Urothelium cell line (cell line): ENCODE measurements around the gene PCDHB12.
"Not testable (repeated sequence)": the region's sequence is repeated elsewhere in the genome, so short reads cannot be mapped to it uniquely, and the experiment has no call there.

Experiments
- DNase-seq: peaks from one replicate; pipeline ENCODE4 v3.0.0; 2011; ENCODE audit warnings: low spot score, mixed read lengths
- FAIRE-seq: peaks from 2 replicates; lab custom pipeline; 2011; peaks lifted over from hg19 to GRCh38; lab: Jason Lieb, UNC

Gene PCDHB12

DNA sequence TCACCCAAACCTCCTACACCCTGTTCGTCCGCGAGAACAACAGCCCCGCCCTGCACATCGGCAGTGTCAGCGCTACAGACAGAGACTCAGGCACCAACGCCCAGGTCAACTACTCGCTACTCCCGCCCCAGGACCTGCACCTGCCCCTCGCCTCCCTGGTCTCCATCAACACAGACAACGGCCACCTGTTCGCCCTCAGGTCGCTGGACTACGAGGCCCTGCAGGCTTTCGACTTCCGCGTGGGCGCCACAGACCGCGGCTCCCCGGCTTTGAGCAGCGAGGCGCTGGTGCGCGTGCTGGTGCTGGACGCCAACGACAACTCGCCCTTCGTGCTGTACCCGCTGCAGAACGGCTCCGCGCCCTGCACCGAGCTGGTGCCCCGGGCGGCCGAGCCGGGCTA is 7.4 kb upstream of the PCDHB12 start:
- FAIRE-seq = not testable (repeated sequence)

GRCh38 chr5:141201646-141202045 is 6.9 kb upstream of the PCDHB12 start:
- DNase-seq, FAIRE-seq: not testable (repeated sequence)

More for the DNA sequence above, 7.4 kb upstream of the PCDHB12 start:
- not testable (repeated sequence) for DNase-seq

- not testable (repeated sequence) for FAIRE-seq, DNase-seq
These were observed 1.8 kb downstream of the PCDHB12 start for GRCh38 chr5:141210281-141210680.

GRCh38 chr5:141210849-141211248 is 2.3 kb downstream of the PCDHB12 start:
- not testable (repeated sequence) for DNase-seq, FAIRE-seq

DNA sequence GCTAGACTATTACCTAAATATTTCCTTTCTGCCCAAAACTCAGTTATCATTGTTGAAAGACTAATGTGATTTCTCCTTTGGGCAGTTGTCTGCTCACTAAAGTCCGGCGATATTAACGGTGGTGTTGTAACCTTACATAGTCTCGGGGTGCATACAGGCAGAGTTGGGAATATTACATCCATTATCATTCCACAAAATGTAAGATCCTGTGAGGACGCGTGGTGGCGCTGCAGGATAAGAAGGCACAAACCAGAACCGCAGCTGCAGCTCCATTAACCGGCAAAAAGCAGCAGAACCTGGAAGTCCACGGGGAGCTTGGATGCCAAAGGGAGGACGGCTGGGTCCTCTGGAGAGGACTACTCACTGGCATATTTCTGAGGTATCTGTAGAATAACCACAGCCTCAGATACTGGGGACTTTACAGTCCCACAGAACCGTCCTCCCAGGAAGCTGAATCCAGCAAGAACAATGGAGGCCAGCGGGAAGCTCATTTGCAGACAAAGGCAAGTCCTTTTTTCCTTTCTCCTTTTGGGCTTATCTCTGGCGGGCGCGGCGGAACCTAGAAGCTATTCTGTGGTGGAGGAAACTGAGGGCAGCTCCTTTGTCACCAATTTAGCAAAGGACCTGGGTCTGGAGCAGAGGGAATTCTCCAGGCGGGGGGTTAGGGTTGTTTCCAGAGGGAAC is 5.3 kb downstream of the PCDHB12 start, which contains the start of gene PCDHB13:
Gene PCDHB13 (plus strand): TSS at position 264 of the 684 bp plus-strand sequence. CDS start 205 bp downstream, at position 469.
- not testable (repeated sequence) for DNase-seq, FAIRE-seq

GRCh38 chr5:141214583-141214982 is 6.1 kb downstream of the PCDHB12 start:
- not testable (repeated sequence) for FAIRE-seq, DNase-seq

GRCh38 chr5:141215504-141215903 is 7.0 kb downstream of the PCDHB12 start:
- DNase-seq, FAIRE-seq: not testable (repeated sequence)

GRCh38 chr5:141216035-141216434 is 7.5 kb downstream of the PCDHB12 start:
- not testable (repeated sequence) for FAIRE-seq, DNase-seq

GRCh38 chr5:141223112-141223783 is 14.7 kb downstream of the PCDHB12 start, which contains the start of gene PCDHB14:
Gene PCDHB14 (plus strand): TSS chr5:141223343. CDS start chr5:141223506, 163 bp downstream.
- no peak for FAIRE-seq
- DNase-seq = peak; percentile 50

GRCh38 chr5:141224844-141225243 is 16.3 kb downstream of the PCDHB12 start:
- DNase-seq, FAIRE-seq: not testable (repeated sequence)

DNA sequence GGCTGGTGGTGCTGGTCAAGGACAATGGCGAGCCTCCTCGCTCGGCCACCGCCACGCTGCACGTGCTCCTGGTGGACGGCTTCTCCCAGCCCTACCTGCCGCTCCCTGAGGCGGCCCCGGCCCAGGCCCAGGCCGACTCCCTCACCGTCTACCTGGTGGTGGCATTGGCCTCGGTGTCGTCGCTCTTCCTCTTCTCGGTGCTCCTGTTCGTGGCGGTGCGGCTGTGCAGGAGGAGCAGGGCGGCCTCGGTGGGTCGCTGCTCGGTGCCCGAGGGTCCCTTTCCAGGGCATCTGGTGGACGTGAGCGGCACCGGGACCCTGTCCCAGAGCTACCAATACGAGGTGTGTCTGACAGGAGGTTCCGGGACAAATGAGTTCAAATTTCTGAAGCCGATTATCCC is 16.9 kb downstream of the PCDHB12 start:
- FAIRE-seq, DNase-seq: not testable (repeated sequence)

- DNase-seq (peak; percentile 20), FAIRE-seq (no peak)
These were observed 25.7 kb downstream of the PCDHB12 start for GRCh38 chr5:141234109-141234667.

GRCh38 chr5:141235922-141236321 is 27.4 kb downstream of the PCDHB12 start:
- DNase-seq, FAIRE-seq: not testable (repeated sequence)

DNA sequence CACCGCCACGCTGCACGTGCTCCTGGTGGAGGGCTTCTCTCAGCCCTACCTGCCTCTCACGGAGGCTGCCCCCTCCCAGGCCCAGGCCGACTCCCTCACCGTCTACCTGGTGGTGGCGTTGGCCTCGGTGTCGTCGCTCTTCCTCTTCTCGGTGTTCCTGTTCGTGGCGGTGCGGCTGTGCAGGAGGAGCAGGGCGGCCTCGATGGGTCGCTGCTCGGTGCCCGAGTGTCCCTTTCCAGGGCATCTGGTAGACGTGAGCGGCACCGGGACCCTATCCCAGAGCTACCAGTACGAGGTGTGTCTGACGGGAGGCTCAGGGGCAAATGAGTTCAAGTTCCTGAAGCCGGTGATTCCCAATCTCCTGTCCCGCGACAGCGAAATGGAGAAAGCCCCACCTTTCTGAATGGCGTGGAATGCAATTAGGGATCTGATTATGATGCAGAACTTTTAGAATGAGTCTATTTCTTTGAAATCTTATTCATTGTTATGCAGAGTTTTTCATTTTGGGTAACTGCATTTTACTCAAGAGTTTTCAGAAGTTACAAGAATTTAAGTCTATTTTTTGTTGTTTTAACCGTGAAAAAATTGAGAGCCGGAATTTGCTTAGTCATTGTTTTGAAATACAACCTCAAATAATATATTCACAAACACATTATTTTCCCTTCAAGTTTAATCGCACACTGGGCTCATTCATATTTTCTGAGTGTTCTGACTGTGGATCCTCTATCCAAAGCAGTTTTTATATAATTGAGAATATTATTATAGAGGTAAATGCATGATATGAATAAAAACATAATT is 28.2 kb downstream of the PCDHB12 start:
- FAIRE-seq = no peak
- no peak for DNase-seq

DNA sequence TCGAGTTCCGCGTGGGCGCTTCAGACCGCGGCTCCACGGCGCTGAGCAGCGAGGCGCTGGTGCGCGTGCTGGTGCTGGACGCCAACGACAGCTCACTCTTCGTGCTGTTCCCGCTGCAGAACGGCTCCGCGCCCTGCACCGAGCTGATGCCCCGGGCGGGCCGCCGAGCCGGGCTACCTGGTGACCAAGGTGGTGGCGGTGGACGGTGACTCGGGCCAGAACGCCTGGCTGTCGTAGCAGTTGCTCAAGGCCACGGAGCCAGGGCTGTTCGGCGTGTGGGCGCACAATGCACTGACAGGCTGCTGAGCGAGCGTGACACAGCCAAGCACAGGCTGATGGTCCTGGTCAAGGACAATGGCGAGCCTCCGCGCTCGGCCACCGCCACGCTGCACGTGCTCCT is 33.0 kb downstream of the PCDHB12 start:
- FAIRE-seq (no peak), DNase-seq (no peak)

DNA sequence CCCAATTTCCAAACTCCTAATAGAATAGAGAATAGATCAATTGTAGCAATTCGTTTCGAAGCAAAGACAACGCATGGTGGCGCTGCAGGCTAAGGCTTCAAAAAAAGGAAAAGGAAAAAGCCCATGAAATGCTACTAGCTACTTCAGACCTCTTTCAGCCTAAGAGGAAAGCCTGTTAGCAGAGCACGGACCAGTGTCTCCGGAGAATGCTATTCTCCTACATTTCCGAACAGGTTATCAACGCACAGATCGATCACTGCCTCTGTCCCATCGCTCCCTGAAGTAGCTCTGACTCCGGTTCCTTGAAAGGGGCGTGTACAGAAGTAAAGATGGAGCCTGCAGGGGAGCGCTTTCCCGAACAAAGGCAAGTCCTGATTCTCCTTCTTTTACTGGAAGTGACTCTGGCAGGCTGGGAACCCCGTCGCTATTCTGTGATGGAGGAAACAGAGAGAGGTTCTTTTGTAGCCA is 36.8 kb downstream of the PCDHB12 start, which contains the start of gene PCDHB15:
Gene PCDHB15 (plus strand): TSS at position 146 of the 468 bp plus-strand sequence. CDS start 184 bp downstream, at position 330.
- DNase-seq (no peak), FAIRE-seq (no peak)

DNA sequence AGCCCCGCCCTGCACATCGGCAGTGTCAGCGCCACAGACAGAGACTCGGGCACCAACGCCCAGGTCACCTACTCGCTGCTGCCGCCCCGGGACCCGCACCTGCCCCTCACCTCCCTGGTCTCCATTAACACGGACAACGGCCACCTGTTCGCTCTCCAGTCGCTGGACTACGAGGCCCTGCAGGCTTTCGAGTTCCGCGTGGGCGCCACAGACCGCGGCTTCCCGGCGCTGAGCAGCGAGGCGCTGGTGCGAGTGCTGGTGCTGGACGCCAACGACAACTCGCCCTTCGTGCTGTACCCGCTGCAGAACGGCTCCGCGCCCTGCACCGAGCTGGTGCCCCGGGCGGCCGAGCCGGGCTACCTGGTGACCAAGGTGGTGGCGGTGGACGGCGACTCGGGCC is 38.5 kb downstream of the PCDHB12 start:
- DNase-seq, FAIRE-seq: not testable (repeated sequence)

- not testable (repeated sequence) for FAIRE-seq, DNase-seq
These were observed 38.9 kb downstream of the PCDHB12 start for GRCh38 chr5:141247434-141247833.

GRCh38 chr5:141250576-141250975 is 42.1 kb downstream of the PCDHB12 start:
- no peak for FAIRE-seq
- DNase-seq = no peak

DNA sequence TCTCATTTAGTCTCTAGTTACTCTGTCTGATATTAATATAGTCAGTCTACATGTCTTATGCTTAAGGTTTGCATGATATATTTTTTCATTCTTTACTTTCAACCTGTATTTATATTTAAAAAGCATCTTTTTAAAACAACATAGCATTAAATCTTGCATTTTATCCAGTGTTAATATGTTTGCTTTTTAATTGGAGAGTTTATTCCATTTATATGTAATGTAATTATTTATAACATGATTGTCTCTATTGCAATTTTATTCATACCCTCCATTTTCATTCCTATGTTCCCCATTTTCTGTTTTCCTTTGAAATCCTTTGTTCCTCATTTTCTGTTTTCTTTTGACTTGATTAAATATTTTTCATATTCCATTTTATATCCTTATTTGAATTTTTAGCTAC is 49.9 kb downstream of the PCDHB12 start:
- no peak for DNase-seq

More for the DNA sequence above, 49.9 kb downstream of the PCDHB12 start:
- no peak for FAIRE-seq
